GM23338 (cell line): ENCODE results near the gene DLG2. TPM values are rescaled to one million over a fixed set of nuclear protein-coding genes. Genes with fewer than 3 reads are reported as not detected.
"Not testable (repeated sequence)": the region's sequence is repeated elsewhere in the genome, so short reads cannot be mapped to it uniquely, and the experiment has no call there.

Experiments used
- ATAC-seq: fragments of 200-7000 bp; cut with Tn5 transposase; 3 replicates; pipeline ENCODE4 v1.9.1; 2020
- DNase-seq: peaks from one replicate; pipeline ENCODE4 v3.0.0-alpha.2; 2015; ENCODE audit warnings: low spot score
- H2AFZ ChIP-seq: fragments of 200-600 bp; sonication (generic); 2 replicates; pipeline ENCODE4 v1.8.0; 2016; ENCODE audit warnings: antibody characterized with exemption, mild to moderate bottlenecking, moderate library complexity
- H3F3A ChIP-seq: fragments of 200-600 bp; sonication (generic); replicated peaks from 2 replicates; pipeline ENCODE4 v1.8.0; 2017; ENCODE audit warnings: antibody characterized with exemption, mixed run types, low read depth
- H3K27ac ChIP-seq: fragments of 200-600 bp; sonication (generic); 2 replicates; pipeline ENCODE4 v1.6.1; 2016; ENCODE audit warnings: low read depth
- H3K27me3 ChIP-seq: fragments of 200-600 bp; sonication (generic); 2 replicates; pipeline ENCODE4 v1.8.0; 2016; ENCODE audit warnings: mild to moderate bottlenecking, mixed run types, moderate library complexity; ENCODE audit not compliant: insufficient read depth
- H3K36me3 ChIP-seq: fragments of 200-600 bp; sonication (generic); 2 replicates; pipeline ENCODE4 v1.8.0; 2016; ENCODE audit warnings: mild to moderate bottlenecking; ENCODE audit not compliant: insufficient read depth
- H3K4me1 ChIP-seq: fragments of 200-600 bp; sonication (generic); 2 replicates; pipeline ENCODE4 v1.8.0; 2016; ENCODE audit warnings: mild to moderate bottlenecking, moderate library complexity; ENCODE audit not compliant: insufficient read depth
- H3K4me2 ChIP-seq: fragments of 200-600 bp; sonication (generic); 2 replicates; pipeline ENCODE4 v1.7.1; 2017; ENCODE audit warnings: mixed run types
- H3K4me3 ChIP-seq: fragments of 200-600 bp; sonication (generic); 2 replicates; pipeline ENCODE4 v1.6.1; 2016; ENCODE audit warnings: mixed run types
- H3K79me2 ChIP-seq: fragments of 200-600 bp; sonication (generic); replicated peaks from 2 replicates; pipeline ENCODE4 v1.8.0; 2017; ENCODE audit warnings: mild to moderate bottlenecking; ENCODE audit not compliant: insufficient read depth
- H3K9me2 ChIP-seq: fragments of 200-600 bp; sonication (generic); 2 replicates; pipeline ENCODE4 v1.8.0; 2017; ENCODE audit not compliant: insufficient read depth
- H4K20me1 ChIP-seq: fragments of 200-600 bp; sonication (generic); replicated peaks from 2 replicates; pipeline ENCODE4 v1.8.0; 2017; ENCODE audit warnings: mild to moderate bottlenecking; ENCODE audit not compliant: insufficient read depth
- H3K27ac Mint-ChIP-seq: 2 replicates; pipeline ENCODE4 v1.8.0; 2020; ENCODE audit warnings: inconsistent platforms, mild to moderate bottlenecking, moderate library complexity, mixed read lengths
- H3K27me3 Mint-ChIP-seq: 3 replicates; pipeline ENCODE4 v1.8.0; 2022; ENCODE audit warnings: low read depth, mild to moderate bottlenecking, moderate library complexity, mixed read lengths, inconsistent platforms; ENCODE audit not compliant: insufficient read depth, poor library complexity
- H3K36me3 Mint-ChIP-seq: 3 replicates; pipeline ENCODE4 v1.8.0; 2021; ENCODE audit warnings: low read depth, mild to moderate bottlenecking, inconsistent platforms, moderate library complexity, mixed read lengths
- H3K4me1 Mint-ChIP-seq: 3 replicates; pipeline ENCODE4 v1.8.0; 2020; ENCODE audit warnings: mild to moderate bottlenecking, inconsistent platforms, mixed read lengths
- H3K4me3 Mint-ChIP-seq: 3 replicates; pipeline ENCODE4 v1.8.0; 2021; ENCODE audit warnings: moderate library complexity, mild to moderate bottlenecking, inconsistent platforms, mixed read lengths
- H3K9me3 Mint-ChIP-seq: 3 replicates; pipeline ENCODE4 v1.8.0; 2020; ENCODE audit warnings: moderate library complexity, mild to moderate bottlenecking, inconsistent platforms, mixed read lengths
- polyA plus RNA-seq: library from polyadenylated mRNA; unstranded; fragments of >200 nt; fragmentation: Nextera tagmentation; extraction: Ambion mirVana; gene quantifications from 2 replicates; pipeline ENCODE4 v1.2.1, GENCODE V29; 2016
- total RNA-seq: library from RNA; depleted of rRNA; stranded (reverse); fragments of >200 nt; shearing (Covaris generic); gene quantifications from 2 replicates; pipeline ENCODE4 v1.2.3, GENCODE V29; 2014
- TF ChIP-seq, protein P1 (sequence below): fragments of 250-450 bp; sonication (Bioruptor Pico); IDR thresholded peaks from 2 replicates; pipeline ENCODE4 v1.5.0; 2020; ENCODE audit warnings: mild to moderate bottlenecking, moderate library complexity
- TF ChIP-seq, protein P2 (sequence below): IDR thresholded peaks from one replicate; pipeline ENCODE4 v1.6.1; 2018; ENCODE audit warnings: antibody characterized with exemption; ENCODE audit not compliant: unreplicated experiment

The DLG2 gene
- total and polyA plus RNA-seq, 2 experiments from 2014 or later: 19.8 to 21.5 TPM

DNA sequence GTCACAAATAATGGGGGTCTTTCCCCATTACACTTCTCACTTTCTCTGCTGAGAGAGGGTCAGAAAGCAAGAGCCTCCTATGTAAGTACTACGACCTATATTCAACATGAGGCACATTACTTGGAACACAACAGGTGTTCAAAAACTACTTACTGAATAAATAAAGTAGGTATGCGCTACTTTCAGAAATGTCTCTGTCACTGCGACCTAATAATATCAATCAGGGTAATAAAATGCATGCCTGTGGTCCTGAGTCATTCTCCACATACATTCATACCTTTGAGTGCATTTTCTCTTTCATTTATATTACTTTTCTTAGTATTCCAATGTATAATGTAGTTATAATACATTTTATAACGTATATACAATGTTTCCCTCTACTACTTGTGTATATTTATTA, 838.9 kb downstream of the DLG2 start (continued):
- TF ChIP-seq, protein P1, sequence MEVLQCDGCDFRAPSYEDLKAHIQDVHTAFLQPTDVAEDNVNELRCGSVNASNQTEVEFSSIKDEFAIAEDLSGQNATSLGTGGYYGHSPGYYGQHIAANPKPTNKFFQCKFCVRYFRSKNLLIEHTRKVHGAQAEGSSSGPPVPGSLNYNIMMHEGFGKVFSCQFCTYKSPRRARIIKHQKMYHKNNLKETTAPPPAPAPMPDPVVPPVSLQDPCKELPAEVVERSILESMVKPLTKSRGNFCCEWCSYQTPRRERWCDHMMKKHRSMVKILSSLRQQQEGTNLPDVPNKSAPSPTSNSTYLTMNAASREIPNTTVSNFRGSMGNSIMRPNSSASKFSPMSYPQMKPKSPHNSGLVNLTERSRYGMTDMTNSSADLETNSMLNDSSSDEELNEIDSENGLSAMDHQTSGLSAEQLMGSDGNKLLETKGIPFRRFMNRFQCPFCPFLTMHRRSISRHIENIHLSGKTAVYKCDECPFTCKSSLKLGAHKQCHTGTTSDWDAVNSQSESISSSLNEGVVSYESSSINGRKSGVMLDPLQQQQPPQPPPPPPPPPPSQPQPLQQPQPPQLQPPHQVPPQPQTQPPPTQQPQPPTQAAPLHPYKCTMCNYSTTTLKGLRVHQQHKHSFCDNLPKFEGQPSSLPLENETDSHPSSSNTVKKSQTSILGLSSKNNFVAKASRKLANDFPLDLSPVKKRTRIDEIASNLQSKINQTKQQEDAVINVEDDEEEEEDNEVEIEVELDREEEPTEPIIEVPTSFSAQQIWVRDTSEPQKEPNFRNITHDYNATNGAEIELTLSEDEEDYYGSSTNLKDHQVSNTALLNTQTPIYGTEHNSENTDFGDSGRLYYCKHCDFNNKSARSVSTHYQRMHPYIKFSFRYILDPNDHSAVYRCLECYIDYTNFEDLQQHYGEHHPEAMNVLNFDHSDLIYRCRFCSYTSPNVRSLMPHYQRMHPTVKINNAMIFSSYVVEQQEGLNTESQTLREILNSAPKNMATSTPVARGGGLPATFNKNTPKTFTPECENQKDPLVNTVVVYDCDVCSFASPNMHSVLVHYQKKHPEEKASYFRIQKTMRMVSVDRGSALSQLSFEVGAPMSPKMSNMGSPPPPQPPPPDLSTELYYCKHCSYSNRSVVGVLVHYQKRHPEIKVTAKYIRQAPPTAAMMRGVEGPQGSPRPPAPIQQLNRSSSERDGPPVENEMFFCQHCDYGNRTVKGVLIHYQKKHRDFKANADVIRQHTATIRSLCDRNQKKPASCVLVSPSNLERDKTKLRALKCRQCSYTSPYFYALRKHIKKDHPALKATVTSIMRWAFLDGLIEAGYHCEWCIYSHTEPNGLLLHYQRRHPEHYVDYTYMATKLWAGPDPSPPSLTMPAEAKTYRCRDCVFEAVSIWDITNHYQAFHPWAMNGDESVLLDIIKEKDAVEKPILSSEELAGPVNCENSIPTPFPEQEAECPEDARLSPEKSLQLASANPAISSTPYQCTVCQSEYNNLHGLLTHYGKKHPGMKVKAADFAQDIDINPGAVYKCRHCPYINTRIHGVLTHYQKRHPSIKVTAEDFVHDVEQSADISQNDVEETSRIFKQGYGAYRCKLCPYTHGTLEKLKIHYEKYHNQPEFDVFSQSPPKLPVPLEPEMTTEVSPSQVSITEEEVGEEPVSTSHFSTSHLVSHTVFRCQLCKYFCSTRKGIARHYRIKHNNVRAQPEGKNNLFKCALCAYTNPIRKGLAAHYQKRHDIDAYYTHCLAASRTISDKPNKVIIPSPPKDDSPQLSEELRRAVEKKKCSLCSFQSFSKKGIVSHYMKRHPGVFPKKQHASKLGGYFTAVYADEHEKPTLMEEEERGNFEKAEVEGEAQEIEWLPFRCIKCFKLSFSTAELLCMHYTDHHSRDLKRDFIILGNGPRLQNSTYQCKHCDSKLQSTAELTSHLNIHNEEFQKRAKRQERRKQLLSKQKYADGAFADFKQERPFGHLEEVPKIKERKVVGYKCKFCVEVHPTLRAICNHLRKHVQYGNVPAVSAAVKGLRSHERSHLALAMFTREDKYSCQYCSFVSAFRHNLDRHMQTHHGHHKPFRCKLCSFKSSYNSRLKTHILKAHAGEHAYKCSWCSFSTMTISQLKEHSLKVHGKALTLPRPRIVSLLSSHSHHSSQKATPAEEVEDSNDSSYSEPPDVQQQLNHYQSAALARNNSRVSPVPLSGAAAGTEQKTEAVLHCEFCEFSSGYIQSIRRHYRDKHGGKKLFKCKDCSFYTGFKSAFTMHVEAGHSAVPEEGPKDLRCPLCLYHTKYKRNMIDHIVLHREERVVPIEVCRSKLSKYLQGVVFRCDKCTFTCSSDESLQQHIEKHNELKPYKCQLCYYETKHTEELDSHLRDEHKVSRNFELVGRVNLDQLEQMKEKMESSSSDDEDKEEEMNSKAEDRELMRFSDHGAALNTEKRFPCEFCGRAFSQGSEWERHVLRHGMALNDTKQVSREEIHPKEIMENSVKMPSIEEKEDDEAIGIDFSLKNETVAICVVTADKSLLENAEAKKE (CRISPR knock-in tag): no peak
- TF ChIP-seq, protein P2, sequence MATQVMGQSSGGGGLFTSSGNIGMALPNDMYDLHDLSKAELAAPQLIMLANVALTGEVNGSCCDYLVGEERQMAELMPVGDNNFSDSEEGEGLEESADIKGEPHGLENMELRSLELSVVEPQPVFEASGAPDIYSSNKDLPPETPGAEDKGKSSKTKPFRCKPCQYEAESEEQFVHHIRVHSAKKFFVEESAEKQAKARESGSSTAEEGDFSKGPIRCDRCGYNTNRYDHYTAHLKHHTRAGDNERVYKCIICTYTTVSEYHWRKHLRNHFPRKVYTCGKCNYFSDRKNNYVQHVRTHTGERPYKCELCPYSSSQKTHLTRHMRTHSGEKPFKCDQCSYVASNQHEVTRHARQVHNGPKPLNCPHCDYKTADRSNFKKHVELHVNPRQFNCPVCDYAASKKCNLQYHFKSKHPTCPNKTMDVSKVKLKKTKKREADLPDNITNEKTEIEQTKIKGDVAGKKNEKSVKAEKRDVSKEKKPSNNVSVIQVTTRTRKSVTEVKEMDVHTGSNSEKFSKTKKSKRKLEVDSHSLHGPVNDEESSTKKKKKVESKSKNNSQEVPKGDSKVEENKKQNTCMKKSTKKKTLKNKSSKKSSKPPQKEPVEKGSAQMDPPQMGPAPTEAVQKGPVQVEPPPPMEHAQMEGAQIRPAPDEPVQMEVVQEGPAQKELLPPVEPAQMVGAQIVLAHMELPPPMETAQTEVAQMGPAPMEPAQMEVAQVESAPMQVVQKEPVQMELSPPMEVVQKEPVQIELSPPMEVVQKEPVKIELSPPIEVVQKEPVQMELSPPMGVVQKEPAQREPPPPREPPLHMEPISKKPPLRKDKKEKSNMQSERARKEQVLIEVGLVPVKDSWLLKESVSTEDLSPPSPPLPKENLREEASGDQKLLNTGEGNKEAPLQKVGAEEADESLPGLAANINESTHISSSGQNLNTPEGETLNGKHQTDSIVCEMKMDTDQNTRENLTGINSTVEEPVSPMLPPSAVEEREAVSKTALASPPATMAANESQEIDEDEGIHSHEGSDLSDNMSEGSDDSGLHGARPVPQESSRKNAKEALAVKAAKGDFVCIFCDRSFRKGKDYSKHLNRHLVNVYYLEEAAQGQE: no peak

DNA sequence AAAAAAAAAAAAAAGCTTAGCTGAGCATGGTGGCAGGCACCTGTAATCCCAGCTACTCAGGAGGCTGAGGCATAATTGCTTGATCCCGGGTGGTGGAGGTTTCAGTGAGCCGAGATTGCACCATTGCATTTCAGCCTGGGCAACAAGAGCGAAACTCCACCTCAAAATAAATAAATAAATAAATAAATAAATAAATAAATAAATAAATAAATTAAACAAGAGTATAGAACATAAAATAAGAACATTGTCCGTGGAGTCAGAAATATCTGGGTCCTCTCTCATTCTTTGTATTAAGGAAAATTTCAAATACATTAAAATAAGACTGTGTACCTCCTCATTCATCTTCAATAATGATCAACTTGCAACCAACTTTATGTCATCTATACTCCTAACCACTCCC, 843.0 kb downstream of the DLG2 start:
- H2AFZ ChIP-seq, ATAC-seq, H3K4me3 ChIP-seq, H3K4me1 ChIP-seq, H3K36me3 Mint-ChIP-seq, H3K4me2 ChIP-seq, H3K27me3 ChIP-seq, H4K20me1 ChIP-seq, H3K36me3 ChIP-seq, H3K4me1 Mint-ChIP-seq, H3K9me3 Mint-ChIP-seq, H3K4me3 Mint-ChIP-seq, H3K79me2 ChIP-seq, H3K27ac ChIP-seq, H3F3A ChIP-seq, H3K9me2 ChIP-seq, DNase-seq, H3K27ac Mint-ChIP-seq, H3K27me3 Mint-ChIP-seq: not testable (repeated sequence)
